Fibroblast of the aortic adventitia (primary cell): Measurements from ENCODE around the gene RPL22L1. TPM values are rescaled to one million over a fixed set of nuclear protein-coding genes. Genes with fewer than 3 reads are reported as not detected.

Experiments
- DNase-seq: peaks from one replicate; pipeline ENCODE4 v3.0.0-alpha.2; 2010; ENCODE audit warnings: low read depth
- H3K4me3 ChIP-seq: 2 replicates; pipeline ENCODE4 v1.5.1; 2011; ENCODE audit warnings: low read depth, mild to moderate bottlenecking, control low read depth, low read length, moderate library complexity
- CTCF ChIP-seq: IDR thresholded peaks from 2 replicates; pipeline ENCODE4 v1.5.1; 2011; ENCODE audit warnings: mild to moderate bottlenecking, low read length, control low read depth, inconsistent platforms; ENCODE audit not compliant: insufficient read depth
- total RNA-seq: library from RNA; depleted of rRNA; stranded (reverse); fragments of >200 nt; gene quantifications from 2 replicates; pipeline ENCODE4 v1.2.3, GENCODE V29; 2012; ENCODE audit warnings: low replicate concordance

Gene RPL22L1
- total RNA-seq, 1 donor = 621 TPM

GRCh38 chr3:170844377-170844776, 25.6 kb downstream of the RPL22L1 start:
- DNase-seq = no peak
- TF ChIP-seq CTCF = no peak
- H3K4me3 ChIP-seq = no peak overlapping the region

- DNase-seq = peak; percentile 25
- H3K4me3 ChIP-seq = no peak overlapping the region
- no peak for TF ChIP-seq CTCF
Observed at GRCh38 chr3:170840291-170840859, 29.6 kb downstream of the RPL22L1 start.

GRCh38 chr3:170839518-170840100, 30.4 kb downstream of the RPL22L1 start:
- TF ChIP-seq CTCF = no peak
- H3K4me3 ChIP-seq = no peak overlapping the region
- no peak for DNase-seq

- TF ChIP-seq CTCF = no peak
- no peak overlapping the region for H3K4me3 ChIP-seq
- no peak for DNase-seq
Observed at GRCh38 chr3:170836491-170836890, 33.5 kb downstream of the RPL22L1 start.

GRCh38 chr3:170835336-170835735, 34.7 kb downstream of the RPL22L1 start:
- no peak for DNase-seq
- TF ChIP-seq CTCF = no peak
- no peak overlapping the region for H3K4me3 ChIP-seq

- no peak for TF ChIP-seq CTCF
- no peak overlapping the region for H3K4me3 ChIP-seq
- no peak for DNase-seq
Observed at GRCh38 chr3:170830580-170830979, 39.4 kb downstream of the RPL22L1 start.
